ENCODE measurements around the gene SON. TPM values are rescaled to one million over a fixed set of nuclear protein-coding genes. Genes with fewer than 3 reads are reported as not detected.
A peak's percentile ranks its signal among the peaks of the same experiment; 100 is the strongest.

SON gene
- total RNA-seq, 6 experiments from 2014 or later: 86.7 to 212 (median 113) TPM

GRCh38 chr21:33546086-33546485, 3.2 kb downstream of the SON start:
- H3K27ac ChIP-seq: no peak overlapping the region
- H3K27me3 ChIP-seq: no peaks in the 10 kb centered on the region
- no peaks in the 10 kb centered on the region for H3K9me3 ChIP-seq
- H3K4me1 ChIP-seq: peaks cover 0 to 18% (median 5%) of the 10 kb centered on the region in 4 donors
- ATAC-seq (no peak), DNase-seq (no peak)
- 62% methylated on average over 3 of the region's 3 CpGs for WGBS (ENCODE audit: insufficient coverage, low coverage, low lambda C conversion rate, missing lambda C conversion rate)
- TF ChIP-seq POLR2A (IDR thresholded peaks at IDR 0.05): no peak
- TF ChIP-seq, protein P1, sequence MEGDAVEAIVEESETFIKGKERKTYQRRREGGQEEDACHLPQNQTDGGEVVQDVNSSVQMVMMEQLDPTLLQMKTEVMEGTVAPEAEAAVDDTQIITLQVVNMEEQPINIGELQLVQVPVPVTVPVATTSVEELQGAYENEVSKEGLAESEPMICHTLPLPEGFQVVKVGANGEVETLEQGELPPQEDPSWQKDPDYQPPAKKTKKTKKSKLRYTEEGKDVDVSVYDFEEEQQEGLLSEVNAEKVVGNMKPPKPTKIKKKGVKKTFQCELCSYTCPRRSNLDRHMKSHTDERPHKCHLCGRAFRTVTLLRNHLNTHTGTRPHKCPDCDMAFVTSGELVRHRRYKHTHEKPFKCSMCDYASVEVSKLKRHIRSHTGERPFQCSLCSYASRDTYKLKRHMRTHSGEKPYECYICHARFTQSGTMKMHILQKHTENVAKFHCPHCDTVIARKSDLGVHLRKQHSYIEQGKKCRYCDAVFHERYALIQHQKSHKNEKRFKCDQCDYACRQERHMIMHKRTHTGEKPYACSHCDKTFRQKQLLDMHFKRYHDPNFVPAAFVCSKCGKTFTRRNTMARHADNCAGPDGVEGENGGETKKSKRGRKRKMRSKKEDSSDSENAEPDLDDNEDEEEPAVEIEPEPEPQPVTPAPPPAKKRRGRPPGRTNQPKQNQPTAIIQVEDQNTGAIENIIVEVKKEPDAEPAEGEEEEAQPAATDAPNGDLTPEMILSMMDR (IDR thresholded peaks at IDR 0.05): no peak
- H3K36me3 ChIP-seq: peaks cover 7 to 50% (median 31%) of the 10 kb centered on the region in 4 donors
- intact Hi-C loops (cut with DNase I): no loop called here
- no peak overlapping the region for H3K4me3 ChIP-seq

GRCh38 chr21:33549848-33550771, 7.3 kb downstream of the SON start:
- intact Hi-C loops (cut with DNase I): no loop called here
- no peak overlapping the region for H3K4me3 ChIP-seq
- H3K27me3 ChIP-seq: no peaks in the 10 kb centered on the region
- no peak overlapping the region for H3K27ac ChIP-seq
- DNase-seq (no peak), ATAC-seq (peak in 2 of 4 donors; percentile 9 to 13)
- no peak for TF ChIP-seq POLR2A (IDR thresholded peaks at IDR 0.05)
- no peaks in the 10 kb centered on the region for H3K9me3 ChIP-seq
- peaks cover 0 to 9% (median 3%) of the 10 kb centered on the region in 4 donors for H3K4me1 ChIP-seq
- 100% methylated on average over 1 of the region's 19 CpGs for WGBS (ENCODE audit: insufficient coverage, low coverage, low lambda C conversion rate, missing lambda C conversion rate)
- peaks cover 24 to 85% (median 60%) of the 10 kb centered on the region in 4 donors for H3K36me3 ChIP-seq

GRCh38 chr21:33550772-33551660, 8.2 kb downstream of the SON start:
- Histone ChIP-seq H3K27me3 (no peaks in the 10 kb centered on the region), H3K9me3 (no peaks in the 10 kb centered on the region), H3K36me3 (peaks cover 24 to 92% (median 61%) of the 10 kb centered on the region in 4 donors), H3K4me1 (no peaks in the 10 kb centered on the region), H3K4me3 (no peak overlapping the region), H3K27ac (no peak overlapping the region)
- ATAC-seq (peak; percentile 5 to 20 (median 13)), DNase-seq (no peak)
- WGBS (ENCODE audit: insufficient coverage, low coverage, low lambda C conversion rate, missing lambda C conversion rate): no CpG with 5 or more reads among the region's 23 CpGs
- TF ChIP-seq, protein P1 (IDR thresholded peaks at IDR 0.05): no peak
- TF ChIP-seq POLR2A (IDR thresholded peaks at IDR 0.05): no peak
- intact Hi-C loops (cut with DNase I): no loop called here

- H3K9me3 ChIP-seq: no peaks in the 10 kb centered on the region
- DNase-seq (no peak), ATAC-seq (no peak)
- H3K36me3 ChIP-seq: peaks cover 24 to 89% (median 61%) of the 10 kb centered on the region in 4 donors
- H3K27ac ChIP-seq: no peak overlapping the region
- H3K4me3 ChIP-seq: no peak overlapping the region
- no peaks in the 10 kb centered on the region for H3K4me1 ChIP-seq
- no peaks in the 10 kb centered on the region for H3K27me3 ChIP-seq
- WGBS (ENCODE audit: insufficient coverage, low coverage, low lambda C conversion rate, missing lambda C conversion rate): no CpG with 5 or more reads among the region's 2 CpGs
- intact Hi-C loops (cut with DNase I): no loop called here
- TF ChIP-seq, protein P1 (IDR thresholded peaks at IDR 0.05): no peak
- TF ChIP-seq POLR2A (IDR thresholded peaks at IDR 0.05): no peak
Observed at GRCh38 chr21:33551664-33552063, 8.8 kb downstream of the SON start.

Measured in right lobe of liver (tissue), 6 donors.